HG03139 (cell line): ENCODE results near the gene GLT8D2.

ENCODE experiments used
- ATAC-seq: cut with Tn5 transposase; IDR thresholded peaks from one replicate; pipeline ENCODE4 v1.9.1; 2021; ENCODE audit not compliant: unreplicated experiment

The GLT8D2 gene

GRCh38 chr12:104049903-104050356 lies at the start of gene GLT8D2:
GLT8D2 (minus strand) TSS chr12:104050187; CDS start chr12:104019648, 30,539 bp downstream.
- no peak for ATAC-seq

- no peak for ATAC-seq
These were observed 48.0 kb upstream of the GLT8D2 start for GRCh38 chr12:104097954-104098353.

GRCh38 chr12:104095289-104095688 lies 45.3 kb upstream of the GLT8D2 start:
- no peak for ATAC-seq

GRCh38 chr12:104094284-104094683 lies 44.3 kb upstream of the GLT8D2 start:
- ATAC-seq: no peak

- ATAC-seq: no peak
These were observed 41.1 kb upstream of the GLT8D2 start for GRCh38 chr12:104091136-104091535.

GRCh38 chr12:104090685-104091084 lies 40.7 kb upstream of the GLT8D2 start:
- no peak for ATAC-seq

- peak; percentile 61 for ATAC-seq
These were observed 33.9 kb upstream of the GLT8D2 start for GRCh38 chr12:104083769-104084475.

- ATAC-seq: no peak
These were observed 30.8 kb upstream of the GLT8D2 start for GRCh38 chr12:104080764-104081163.

- no peak for ATAC-seq
These were observed 29.0 kb upstream of the GLT8D2 start for GRCh38 chr12:104079024-104079423.

GRCh38 chr12:104073699-104074098 lies 23.7 kb upstream of the GLT8D2 start:
- no peak for ATAC-seq

GRCh38 chr12:104072099-104072498 lies 22.1 kb upstream of the GLT8D2 start:
- no peak for ATAC-seq

GRCh38 chr12:104064842-104065427 lies 14.9 kb upstream of the GLT8D2 start:
- ATAC-seq: peak; percentile 2

GRCh38 chr12:104064031-104064841 lies 14.2 kb upstream of the GLT8D2 start, which contains the start of gene HCFC2:
HCFC2 (plus strand) TSS chr12:104064531; CDS start chr12:104064561, 30 bp downstream.
- ATAC-seq: peak; percentile 82

GRCh38 chr12:104063712-104064030 lies 13.7 kb upstream of the GLT8D2 start:
- ATAC-seq: peak; percentile 24

- no peak for ATAC-seq
These were observed 10.8 kb upstream of the GLT8D2 start for GRCh38 chr12:104060791-104061190.

GRCh38 chr12:104059963-104060362 lies 10.0 kb upstream of the GLT8D2 start:
- no peak for ATAC-seq

- no peak for ATAC-seq
These were observed 8.8 kb upstream of the GLT8D2 start for GRCh38 chr12:104058802-104059201.

GRCh38 chr12:104057771-104058197 lies 7.8 kb upstream of the GLT8D2 start:
- ATAC-seq: no peak

GRCh38 chr12:104056419-104056972 lies 6.5 kb upstream of the GLT8D2 start:
- ATAC-seq: no peak

GRCh38 chr12:104055686-104056388 lies 5.8 kb upstream of the GLT8D2 start:
- no peak for ATAC-seq
